Measurements from ENCODE around the gene IDH2. TPM values are rescaled to one million over a fixed set of nuclear protein-coding genes. Genes with fewer than 3 reads are reported as not detected.

Gene IDH2
- total and polyA plus RNA-seq, 2 donors (not counting 3 experiments of a cell fraction or from before 2014, with no cell fraction given), result 123 to 127 TPM

GRCh38 chr15:90063770-90064247 is 38.5 kb downstream of the IDH2 start:
- H3K27me3 ChIP-seq (ENCODE audit: control insufficient read depth in 2 of 2, insufficient read depth in 2 of 2, low read length in 2 of 2), result no peaks in the 10 kb centered on the region
- H3K4me2 ChIP-seq (ENCODE audit: insufficient read depth, low read length), result no peak overlapping the region
- CTCF ChIA-PET, result no interaction called here
- H3K4me3 ChIP-seq (replicated peaks in 1 of 3; ENCODE audit: insufficient read depth in 1 of 3, low read depth in 1 of 3, low read length in 3 of 3), result no peak overlapping the region
- peaks cover 28% of the 10 kb centered on the region for H3K4me1 ChIP-seq (ENCODE audit: control insufficient read depth, extremely low read depth, insufficient read depth, low read length)
- dilution Hi-C loops (cut with MboI; ENCODE audit: extremely low pct_ligation_motif_present, low sequenced_read_pairs) (no loop called here), intact Hi-C loops (cut with micrococcal nuclease) (no loop called here)
- FAIRE-seq, result peak; percentile 28
- TF ChIP-seq GATA2 (IDR thresholded peaks at IDR 0.05; ENCODE audit: insufficient read depth, insufficient read length, low read depth, low read length) (no peak), EZH2 (IDR thresholded peaks at IDR 0.05; ENCODE audit: borderline replicate concordance, low read depth, low read length, severe bottlenecking) (no peak), MYC (IDR thresholded peaks at IDR 0.05; ENCODE audit: low read depth, low read length) (no peak), JUN (IDR thresholded peaks at IDR 0.05; ENCODE audit: borderline replicate concordance, insufficient read depth, insufficient read length, low read depth) (no peak), MAX (IDR thresholded peaks at IDR 0.05; ENCODE audit: insufficient read depth, insufficient read length) (no peak), POLR2A (IDR thresholded peaks at IDR 0.05; ENCODE audit: low read depth, low read length) (no peak), POLR2AphosphoS5 (IDR thresholded peaks at IDR 0.05; ENCODE audit: insufficient read depth, low read depth, low read length) (no peak), CTCF (IDR thresholded peaks at IDR 0.05; ENCODE audit: extremely low read depth in 1 of 2, insufficient read depth in 1 of 2, low read depth in 1 of 2, low read length in 2 of 2) (no peak), FOS (IDR thresholded peaks at IDR 0.05; ENCODE audit: borderline replicate concordance, insufficient read depth, low read length) (no peak)
- POLR2A ChIA-PET, result no interaction called here
- H3K79me2 ChIP-seq (ENCODE audit: control insufficient read depth, insufficient read depth, low read length), result peaks cover 7% of the 10 kb centered on the region
- no peaks in the 10 kb centered on the region for H4K20me1 ChIP-seq (replicated peaks; ENCODE audit: control insufficient read depth, extremely low read depth, insufficient read depth, low read length)
- H3K9ac ChIP-seq (replicated peaks; ENCODE audit: extremely low read depth, insufficient read depth, low read length), result no peak overlapping the region
- H3K36me3 ChIP-seq (ENCODE audit: control insufficient read depth in 2 of 2, extremely low read depth in 1 of 2, insufficient read depth in 2 of 2, low read length in 2 of 2), result peaks cover 0 to 8% of the 10 kb centered on the region in 2 experiments
- DNase-seq (ENCODE audit: low read depth, low spot score), result no peak
- no TSS peak for BruUV-seq (replicated peaks)
- no peaks in the 10 kb centered on the region for H3K9me3 ChIP-seq (replicated peaks; ENCODE audit: control insufficient read depth, insufficient read depth, low read length)
- H3K27ac ChIP-seq (ENCODE audit: insufficient read depth, low read depth, low read length), result peak overlapping the region; percentile 79
- no peaks in the 10 kb centered on the region for H3K9me1 ChIP-seq (replicated peaks; ENCODE audit: control insufficient read depth, extremely low read depth, insufficient read depth, low read length)
- no peak overlapping the region for H2AFZ ChIP-seq (ENCODE audit: low read depth, low read length)

Measured in endothelial cell of umbilical vein (primary cell).